Measurements from ENCODE around the gene B4GALT3.
A peak's percentile ranks its signal among the peaks of the same experiment; 100 is the strongest.

The B4GALT3 gene

DNA sequence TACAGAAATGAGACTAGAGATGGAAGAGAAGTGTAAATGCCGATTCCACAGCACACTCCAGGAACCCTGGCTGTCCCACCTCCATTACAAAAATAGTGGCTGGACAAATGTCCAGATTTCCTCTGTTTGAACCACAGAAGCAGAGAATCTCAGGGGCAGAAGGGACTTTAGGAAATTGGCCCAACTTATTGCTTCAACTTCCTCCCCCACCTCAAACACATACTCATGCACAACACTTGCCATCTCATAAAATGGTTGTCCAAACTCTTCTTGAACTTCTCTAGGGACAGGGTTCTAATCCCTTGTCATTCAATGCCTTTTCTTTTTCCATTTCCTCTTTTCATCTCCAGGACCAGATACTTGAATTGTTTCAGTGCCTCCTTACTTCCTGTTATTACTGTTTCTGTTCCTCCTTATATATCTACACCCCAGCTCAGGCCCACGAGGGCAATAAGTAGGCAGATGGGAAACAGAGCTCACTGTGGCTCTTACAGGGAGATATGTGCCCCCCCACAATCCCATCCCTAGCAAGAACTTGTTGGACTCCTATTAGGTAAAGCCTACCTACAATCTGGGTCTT is 8.5 kb upstream of the B4GALT3 start:
- no peak for DNase-seq (ENCODE audit: low spot score)

DNA sequence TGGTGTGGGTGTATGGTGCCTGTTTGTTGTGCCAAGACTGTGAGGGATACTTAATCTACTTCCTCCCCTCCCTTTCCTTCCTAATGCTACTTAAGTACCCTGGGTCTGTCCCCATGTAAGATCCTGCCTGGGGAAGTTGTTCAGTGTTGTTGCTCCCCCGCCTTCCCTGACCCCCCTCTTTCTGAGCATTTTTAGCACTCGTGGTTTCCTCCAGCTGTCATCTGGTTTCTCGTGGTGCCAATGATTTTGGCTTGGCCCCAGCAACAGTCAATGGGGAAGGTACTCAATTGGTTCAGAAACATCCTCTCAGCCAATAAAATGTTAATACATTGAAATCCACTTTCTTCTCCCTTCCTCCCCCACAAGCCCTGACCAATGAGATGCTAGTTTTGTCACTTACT is 8.0 kb upstream of the B4GALT3 start:
- peak; percentile 91 for DNase-seq (ENCODE audit: low spot score)

DNA sequence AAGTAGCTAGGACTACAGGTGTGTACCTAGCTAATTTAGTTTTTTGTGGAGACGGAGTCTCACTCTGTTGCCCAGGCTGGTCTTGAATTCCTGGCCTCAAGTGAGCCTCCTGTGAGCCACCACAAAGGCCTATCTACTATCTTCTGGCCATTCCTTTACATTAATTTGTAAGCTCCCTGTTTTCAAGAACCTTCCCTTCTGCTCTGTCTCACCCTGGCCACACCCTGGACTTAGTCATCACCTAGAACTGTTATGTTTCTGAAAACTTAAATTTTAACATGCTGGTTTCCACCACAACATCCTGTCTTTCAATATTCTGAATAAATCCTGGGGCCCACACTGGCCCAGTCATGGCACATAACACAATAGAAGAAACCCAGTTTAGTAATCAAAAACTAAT is 4.9 kb upstream of the B4GALT3 start:
- DNase-seq (ENCODE audit: low spot score), result peak; percentile 90

DNA sequence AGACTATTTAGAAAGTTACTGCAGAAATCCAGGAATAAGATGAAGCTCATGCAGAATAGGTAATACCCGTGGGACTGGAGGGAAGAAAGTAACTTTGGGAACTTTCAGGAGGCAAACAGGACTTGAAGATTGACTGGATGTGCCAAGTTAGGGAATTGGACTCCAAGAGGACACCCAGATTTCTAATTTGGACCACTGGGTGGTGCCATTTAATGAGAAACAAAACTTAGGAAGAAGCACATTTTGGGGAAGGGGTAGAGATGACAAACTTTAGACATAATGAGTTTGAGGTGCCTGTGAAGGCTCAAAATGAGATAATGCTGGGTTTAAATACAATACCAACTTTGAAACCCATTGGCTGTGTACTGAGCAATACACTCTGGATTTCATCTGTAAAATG is 3.3 kb upstream of the B4GALT3 start:
- peak; percentile 45 for DNase-seq (ENCODE audit: low spot score)

GRCh38 chr1:161179698-161180097 is 2.4 kb upstream of the B4GALT3 start:
- DNase-seq (ENCODE audit: low spot score), result no peak

- no peak for DNase-seq (ENCODE audit: low spot score)
These were observed 583 bp upstream of the B4GALT3 start for GRCh38 chr1:161177936-161178244.

- DNase-seq (ENCODE audit: low spot score), result no peak
These were observed 717 bp downstream of the B4GALT3 start for GRCh38 chr1:161176468-161177111.

GRCh38 chr1:161175771-161176453 is 1.4 kb downstream of the B4GALT3 start:
- no peak for DNase-seq (ENCODE audit: low spot score)

GRCh38 chr1:161174911-161175310 is 2.4 kb downstream of the B4GALT3 start:
- DNase-seq (ENCODE audit: low spot score), result no peak

GRCh38 chr1:161173711-161174110 is 3.6 kb downstream of the B4GALT3 start:
- no peak for DNase-seq (ENCODE audit: low spot score)

DNA sequence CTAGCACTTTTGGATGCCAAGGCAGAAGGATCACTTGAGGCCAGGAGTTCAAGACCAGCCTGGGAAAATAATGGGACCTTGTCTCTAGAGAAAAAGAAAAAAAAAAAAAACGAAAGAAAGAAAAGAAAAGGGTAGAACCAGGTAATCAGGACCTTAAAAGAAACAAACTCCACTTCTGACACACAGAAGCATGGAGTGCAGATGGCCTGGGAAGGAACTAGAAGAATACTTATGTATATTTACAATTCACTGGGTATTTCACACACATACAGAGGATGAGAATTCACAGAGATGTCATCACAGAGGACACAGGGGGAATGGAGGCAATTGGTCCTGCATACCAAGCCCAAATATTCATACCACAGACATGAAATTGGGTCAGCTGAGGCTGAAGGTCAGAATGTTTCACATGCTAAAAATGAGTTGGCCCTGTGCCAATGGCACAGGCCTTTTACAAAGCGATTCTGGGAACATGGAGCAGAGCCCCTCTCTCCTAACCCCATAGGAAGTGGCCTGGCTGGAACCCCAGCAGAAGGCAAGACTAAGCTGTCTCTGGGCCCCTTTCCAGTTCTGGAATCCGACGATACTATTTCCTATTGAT is 4.4 kb downstream of the B4GALT3 start:
- DNase-seq (ENCODE audit: low spot score), result no peak

GRCh38 chr1:161172349-161172748 is 5.0 kb downstream of the B4GALT3 start:
- DNase-seq (ENCODE audit: low spot score), result no peak

- DNase-seq (ENCODE audit: low spot score), result no peak
These were observed 5.6 kb downstream of the B4GALT3 start for GRCh38 chr1:161171696-161172095.

DNA sequence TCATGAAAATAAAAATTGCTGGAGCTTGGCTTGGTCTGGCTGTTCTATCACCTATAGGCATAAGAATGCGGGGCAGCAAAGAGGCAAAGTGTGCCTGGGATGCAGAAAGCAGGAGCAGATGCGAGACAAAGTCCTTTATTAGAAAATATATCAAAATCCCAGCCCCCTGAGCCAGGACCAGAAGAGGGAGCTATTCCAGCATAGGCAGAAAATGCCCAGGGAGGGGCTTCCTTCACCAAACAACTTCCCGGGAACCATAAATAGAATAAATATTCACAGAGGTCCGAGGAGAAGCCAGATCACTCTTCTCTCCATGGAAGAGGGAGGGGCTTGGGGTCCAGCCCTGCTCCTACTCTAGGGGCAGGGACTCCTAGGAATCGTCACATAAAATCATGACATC is 6.1 kb downstream of the B4GALT3 start:
- DNase-seq (ENCODE audit: low spot score), result no peak

DNA sequence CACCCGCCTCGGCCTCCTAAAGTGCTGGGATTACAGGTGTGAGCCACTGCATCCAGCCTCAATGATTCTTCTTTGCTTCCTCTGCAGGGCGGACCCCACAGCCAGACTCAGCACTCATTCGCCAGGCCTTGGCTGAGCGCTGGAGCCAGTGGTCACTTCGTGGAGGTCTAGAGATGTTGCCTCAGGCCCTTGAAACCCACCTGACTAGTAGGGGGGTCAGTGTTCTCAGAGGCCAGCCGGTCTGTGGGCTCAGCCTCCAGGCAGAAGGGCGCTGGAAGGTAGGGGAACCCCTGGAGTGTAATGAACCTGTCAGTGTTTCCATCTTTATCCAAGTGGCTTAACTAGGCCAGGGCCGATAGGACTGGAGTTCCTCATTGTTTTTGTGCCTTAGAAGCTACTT is 8.4 kb downstream of the B4GALT3 start:
- DNase-seq (ENCODE audit: low spot score), result no peak

DNA sequence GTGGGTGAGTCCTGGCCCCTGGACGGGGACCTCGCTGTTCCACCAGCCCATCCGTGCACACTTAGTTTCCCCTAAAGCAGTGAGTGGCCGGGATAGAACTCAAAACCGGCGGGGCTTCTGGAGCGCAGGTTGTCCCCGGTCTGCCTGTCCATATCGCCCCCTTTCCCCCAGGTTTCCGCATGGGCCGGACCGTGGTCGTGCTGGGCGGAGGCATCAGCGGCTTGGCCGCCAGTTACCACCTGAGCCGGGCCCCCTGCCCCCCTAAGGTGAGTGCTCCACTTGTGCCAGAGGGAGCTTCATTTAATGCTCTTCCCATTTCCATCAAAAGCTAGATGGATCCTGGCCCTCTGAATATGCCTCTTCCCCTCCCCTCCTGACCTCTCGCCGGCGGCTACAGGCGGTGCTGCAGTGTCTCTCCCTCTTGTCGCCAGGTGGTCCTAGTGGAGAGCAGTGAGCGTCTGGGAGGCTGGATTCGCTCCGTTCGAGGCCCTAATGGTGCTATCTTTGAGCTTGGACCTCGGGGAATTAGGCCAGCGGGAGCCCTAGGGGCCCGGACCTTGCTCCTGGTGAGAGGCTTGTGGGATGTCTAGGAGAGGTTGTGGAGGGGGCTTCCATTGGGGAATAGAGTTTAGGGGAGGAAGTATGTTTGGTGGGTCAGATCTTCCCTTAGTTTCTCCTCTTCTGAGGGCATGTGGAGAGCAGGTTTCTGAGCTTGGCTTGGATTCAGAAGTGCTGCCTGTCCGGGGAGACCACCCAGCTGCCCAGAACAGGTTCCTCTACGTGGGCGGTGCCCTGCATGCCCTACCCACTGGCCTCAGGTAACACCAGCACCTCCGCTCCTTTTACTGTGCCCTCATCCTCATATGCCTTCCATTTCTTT is 10.4 kb downstream of the B4GALT3 start:
- no peak for DNase-seq (ENCODE audit: low spot score)

GRCh38 chr1:161165742-161166668 is 11.3 kb downstream of the B4GALT3 start, which contains the start of gene PPOX:
PPOX (plus strand) TSS chr1:161166426; CDS start chr1:161166848, 422 bp downstream.
- peak; percentile 96 for DNase-seq (ENCODE audit: low spot score)

GRCh38 chr1:161164901-161165610 is 12.3 kb downstream of the B4GALT3 start:
- DNase-seq (ENCODE audit: low spot score), result no peak

DNA sequence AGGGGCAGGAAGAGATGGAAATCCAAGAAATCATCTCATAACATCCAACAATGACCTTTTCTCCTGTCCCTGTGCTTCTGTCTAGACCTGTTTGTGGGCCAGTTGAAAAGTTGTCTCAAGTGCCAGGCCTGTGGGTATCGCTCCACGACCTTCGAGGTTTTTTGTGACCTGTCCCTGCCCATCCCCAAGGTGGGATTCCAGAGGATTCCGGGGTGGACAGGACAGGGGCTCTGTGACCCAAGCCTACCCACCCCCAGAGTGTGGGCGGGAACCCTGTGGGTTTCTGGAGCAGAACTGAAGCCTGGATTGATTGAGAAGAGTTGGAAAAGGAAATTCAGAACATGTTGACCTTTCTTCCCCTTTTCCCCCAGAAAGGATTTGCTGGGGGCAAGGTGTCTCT is 13.5 kb downstream of the B4GALT3 start:
- no peak for DNase-seq (ENCODE audit: low spot score)

DNA sequence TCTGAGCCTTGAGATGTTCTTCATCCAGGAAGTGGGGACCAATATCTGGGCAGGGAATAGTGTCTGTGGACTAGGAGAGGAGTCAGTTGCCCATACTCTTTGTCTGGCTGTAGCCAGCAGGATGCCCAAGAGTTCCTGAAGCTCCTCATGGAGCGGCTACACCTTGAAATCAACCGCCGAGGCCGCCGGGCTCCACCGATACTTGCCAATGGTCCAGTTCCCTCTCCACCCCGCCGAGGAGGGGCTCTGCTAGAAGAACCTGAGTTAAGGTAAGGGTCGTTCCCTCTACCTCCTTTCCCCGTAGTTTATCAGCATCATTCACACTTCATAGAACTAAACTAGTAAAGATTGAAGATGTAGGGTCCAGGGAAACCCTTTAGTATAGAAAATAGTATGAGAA is 14.5 kb downstream of the B4GALT3 start:
- no peak for DNase-seq (ENCODE audit: low spot score)

DNA sequence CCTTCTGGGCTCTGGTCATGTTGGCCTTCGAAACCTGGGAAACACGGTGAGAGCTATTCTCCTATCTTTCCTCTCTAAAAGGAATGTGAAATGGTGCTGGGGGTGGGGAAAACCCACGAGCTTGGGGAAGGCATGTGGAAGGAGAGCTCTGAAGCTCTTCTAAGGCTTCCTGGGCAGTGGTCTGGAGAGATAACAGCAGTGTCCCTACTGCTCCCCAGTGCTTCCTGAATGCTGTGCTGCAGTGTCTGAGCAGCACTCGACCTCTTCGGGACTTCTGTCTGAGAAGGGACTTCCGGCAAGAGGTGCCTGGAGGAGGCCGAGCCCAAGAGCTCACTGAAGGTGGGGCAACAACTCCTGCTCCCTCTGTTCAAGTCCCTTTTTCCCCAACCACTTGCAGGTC is 15.3 kb downstream of the B4GALT3 start:
- DNase-seq (ENCODE audit: low spot score), result no peak
